SH-SY5Y (cell line): ENCODE measurements around the gene HMGN4.

Source experiments
- GATA2 ChIP-seq: IDR thresholded peaks from 2 replicates; pipeline ENCODE4 v1.6.1; 2011; ENCODE audit warnings: mild to moderate bottlenecking, low read depth, low read length
- GATA3 ChIP-seq: IDR thresholded peaks from 2 replicates; pipeline ENCODE4 v1.6.1; 2011; ENCODE audit warnings: low read depth, mild to moderate bottlenecking, low read length, moderate library complexity

GRCh38 chr6:26521600-26522391 is 16.4 kb upstream of the HMGN4 start:
- no peak for TF ChIP-seq GATA2
- no peak for TF ChIP-seq GATA3
